WTC11 (cell line): ENCODE data around the gene PITPNC1. TPM values are rescaled to one million over a fixed set of nuclear protein-coding genes. Genes with fewer than 3 reads are reported as not detected.

Experiments used
- ATAC-seq: fragments of 200-7000 bp; cut with Tn5 transposase; 2 replicates; pipeline ENCODE4 v1.10.0; 2021; ENCODE audit warnings: mild to moderate bottlenecking, moderate library complexity
- CTCF ChIA-PET: fragments of 300-600 bp; sonication (Branson Sonifier 250); formaldehyde crosslinking; loops from one replicate; lab custom pipeline; 2021; ENCODE audit warnings: antibody characterized with exemption; lab: Charles Lee
- POLR2A ChIA-PET: fragments of 350-600 bp; sonication (Branson Sonifier 250); formaldehyde crosslinking; loops from one replicate; lab custom pipeline; 2021; ENCODE audit warnings: antibody characterized with exemption; lab: Charles Lee
- DNase-seq: peaks from one replicate; pipeline ENCODE4 v3.0.0; 2021; ENCODE audit warnings: low spot score
- H3K27ac Mint-ChIP-seq: 2 replicates; pipeline ENCODE4 v1.8.0; 2021; ENCODE audit warnings: mixed read lengths
- H3K27me3 Mint-ChIP-seq: 2 replicates; pipeline ENCODE4 v1.8.0; 2021; ENCODE audit warnings: low read depth, mild to moderate bottlenecking, moderate library complexity, mixed read lengths
- H3K36me3 Mint-ChIP-seq: 2 replicates; pipeline ENCODE4 v1.8.0; 2021; ENCODE audit warnings: mixed read lengths
- H3K4me1 Mint-ChIP-seq: 2 replicates; pipeline ENCODE4 v1.8.0; 2022; ENCODE audit warnings: mixed read lengths
- H3K4me3 Mint-ChIP-seq: 2 replicates; pipeline ENCODE4 v1.8.0; 2021; ENCODE audit warnings: mild to moderate bottlenecking, moderate library complexity, mixed read lengths
- H3K9me3 Mint-ChIP-seq: 2 replicates; pipeline ENCODE4 v1.8.0; 2021; ENCODE audit warnings: mixed read lengths
- ELF4 ChIP-seq: sonication (generic); formaldehyde crosslinking; IDR thresholded peaks from 2 replicates; pipeline ENCODE4 v1.8.1; 2022; ENCODE audit warnings: low read depth, mild to moderate bottlenecking, moderate library complexity, missing genetic modification reagents
- ETV6 ChIP-seq: sonication (generic); formaldehyde crosslinking; IDR thresholded peaks from 2 replicates; pipeline ENCODE4 v1.8.1; 2022; ENCODE audit warnings: mild to moderate bottlenecking, missing genetic modification reagents
- FOXJ3 ChIP-seq: sonication (generic); formaldehyde crosslinking; IDR thresholded peaks from 2 replicates; pipeline ENCODE4 v1.9.0; 2021; ENCODE audit warnings: missing genetic modification reagents, mild to moderate bottlenecking, borderline replicate concordance
- FOXK1 ChIP-seq: sonication (generic); formaldehyde crosslinking; IDR thresholded peaks from 2 replicates; pipeline ENCODE4 v1.8.0; 2022; ENCODE audit warnings: mild to moderate bottlenecking, moderate library complexity, missing genetic modification reagents
- GRHL2 ChIP-seq: fragments of 250-450 bp; sonication (Bioruptor Pico); IDR thresholded peaks from 2 replicates; pipeline ENCODE4 v1.8.0; 2022; ENCODE audit warnings: mild to moderate bottlenecking, moderate library complexity; ENCODE audit not compliant: insufficient replicate concordance, severe bottlenecking
- JUN ChIP-seq: sonication (generic); formaldehyde crosslinking; IDR thresholded peaks from 2 replicates; pipeline ENCODE4 v1.8.0; 2023; ENCODE audit warnings: mild to moderate bottlenecking, missing genetic modification reagents
- KAT7 ChIP-seq: sonication (generic); formaldehyde crosslinking; IDR thresholded peaks from 2 replicates; pipeline ENCODE4 v1.8.1; 2023; ENCODE audit warnings: missing genetic modification reagents, mild to moderate bottlenecking, borderline replicate concordance
- MXD4 ChIP-seq: fragments of 250-450 bp; sonication (Bioruptor Pico); IDR thresholded peaks from 2 replicates; pipeline ENCODE4 v1.8.0; 2021; ENCODE audit warnings: mild to moderate bottlenecking, moderate library complexity, borderline replicate concordance
- NFATC4 ChIP-seq: fragments of 250-450 bp; sonication (Bioruptor Pico); IDR thresholded peaks from 2 replicates; pipeline ENCODE4 v1.9.0; 2021; ENCODE audit warnings: mild to moderate bottlenecking
- NR3C1 ChIP-seq: sonication (generic); formaldehyde crosslinking; conservative IDR thresholded peaks from 2 replicates; pipeline ENCODE4 v1.8.1; 2023; ENCODE audit warnings: low read depth, mild to moderate bottlenecking, missing genetic modification reagents
- ZNF138 ChIP-seq: sonication (generic); formaldehyde crosslinking; conservative IDR thresholded peaks from 2 replicates; pipeline ENCODE4 v1.8.1; 2022; ENCODE audit warnings: mild to moderate bottlenecking, moderate library complexity, missing genetic modification reagents
- ZNF423 ChIP-seq: fragments of 250-450 bp; sonication (Bioruptor Pico); IDR thresholded peaks from 2 replicates; pipeline ENCODE4 v2.1.2; 2022; ENCODE audit warnings: mild to moderate bottlenecking, moderate library complexity
- ZNF671 ChIP-seq: fragments of 250-450 bp; sonication (Bioruptor Pico); IDR thresholded peaks from 2 replicates; pipeline ENCODE4 v1.8.0; 2021; ENCODE audit warnings: mild to moderate bottlenecking
- total RNA-seq: library from RNA; stranded (reverse); gene quantifications from 3 replicates; pipeline ENCODE4 v1.2.3, GENCODE V29; 2021
- TF ChIP-seq, protein P1 (sequence below): fragments of 250-450 bp; sonication (Bioruptor Pico); conservative IDR thresholded peaks from 2 replicates; pipeline ENCODE4 v1.9.0; 2021; ENCODE audit warnings: mild to moderate bottlenecking
- TF ChIP-seq, protein P2 (sequence below): sonication (generic); formaldehyde crosslinking; IDR thresholded peaks from 2 replicates; pipeline ENCODE4 v1.8.1; 2023; ENCODE audit warnings: mild to moderate bottlenecking, missing genetic modification reagents, moderate library complexity
- TF ChIP-seq, protein P3 (sequence below): sonication (generic); formaldehyde crosslinking; IDR thresholded peaks from 2 replicates; pipeline ENCODE4 v1.8.1; 2022; ENCODE audit warnings: mild to moderate bottlenecking, moderate library complexity, missing genetic modification reagents
- TF ChIP-seq, protein P4 (sequence below): fragments of 250-450 bp; sonication (Bioruptor Pico); IDR thresholded peaks from 2 replicates; pipeline ENCODE4 v1.9.0; 2021; ENCODE audit warnings: moderate library complexity, mild to moderate bottlenecking, inconsistent platforms, borderline replicate concordance
- TF ChIP-seq, protein P5 (sequence below): sonication (generic); formaldehyde crosslinking; IDR thresholded peaks from 2 replicates; pipeline ENCODE4 v1.8.1; 2023; ENCODE audit warnings: mild to moderate bottlenecking, missing genetic modification reagents, borderline replicate concordance
- TF ChIP-seq, protein P6 (sequence below): sonication (generic); formaldehyde crosslinking; IDR thresholded peaks from 2 replicates; pipeline ENCODE4 v1.8.1; 2023; ENCODE audit warnings: mild to moderate bottlenecking, missing genetic modification reagents
- TF ChIP-seq, protein P7 (sequence below): sonication (generic); formaldehyde crosslinking; IDR thresholded peaks from 2 replicates; pipeline ENCODE4 v1.8.1; 2023; ENCODE audit warnings: mild to moderate bottlenecking, moderate library complexity, missing genetic modification reagents

Gene PITPNC1
- total RNA-seq, 1 experiment from 2014 or later, result 39.8 TPM

DNA sequence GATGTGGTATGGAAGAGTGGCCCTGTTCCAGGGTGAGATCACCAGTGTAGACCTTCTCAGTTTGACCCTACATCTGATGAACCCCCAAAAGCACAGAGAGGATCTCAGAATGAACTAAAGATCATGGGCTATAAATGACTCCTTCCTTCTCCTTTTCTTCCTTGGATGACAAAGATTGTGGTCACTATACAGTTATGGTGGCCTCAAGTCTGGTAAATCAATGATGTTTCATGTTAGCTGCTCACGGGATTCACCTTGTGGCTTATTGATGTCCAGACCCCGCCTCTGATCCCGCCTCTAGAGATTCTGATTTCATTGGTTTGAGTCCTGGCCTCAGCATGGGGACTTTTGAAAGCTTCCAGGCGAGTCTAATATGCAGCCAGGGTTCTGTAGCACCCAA, 112.2 kb downstream of the PITPNC1 start:
- Mint-ChIP-seq H3K27ac (no peak overlapping the region), H3K4me3 (no peak overlapping the region), H3K36me3 (peaks cover 7% of the 10 kb centered on the region; the same call in 1 of the 2 replicates), H3K27me3 (no peaks in the 10 kb centered on the region), H3K9me3 (peaks cover 8% of the 10 kb centered on the region)
- ChIA-PET CTCF (no interaction called here), POLR2A (no interaction called here)
- ATAC-seq (no peak), DNase-seq (no peak)
- TF ChIP-seq ELF4 (CRISPR knock-in tag), result no peak
- TF ChIP-seq, protein P1, sequence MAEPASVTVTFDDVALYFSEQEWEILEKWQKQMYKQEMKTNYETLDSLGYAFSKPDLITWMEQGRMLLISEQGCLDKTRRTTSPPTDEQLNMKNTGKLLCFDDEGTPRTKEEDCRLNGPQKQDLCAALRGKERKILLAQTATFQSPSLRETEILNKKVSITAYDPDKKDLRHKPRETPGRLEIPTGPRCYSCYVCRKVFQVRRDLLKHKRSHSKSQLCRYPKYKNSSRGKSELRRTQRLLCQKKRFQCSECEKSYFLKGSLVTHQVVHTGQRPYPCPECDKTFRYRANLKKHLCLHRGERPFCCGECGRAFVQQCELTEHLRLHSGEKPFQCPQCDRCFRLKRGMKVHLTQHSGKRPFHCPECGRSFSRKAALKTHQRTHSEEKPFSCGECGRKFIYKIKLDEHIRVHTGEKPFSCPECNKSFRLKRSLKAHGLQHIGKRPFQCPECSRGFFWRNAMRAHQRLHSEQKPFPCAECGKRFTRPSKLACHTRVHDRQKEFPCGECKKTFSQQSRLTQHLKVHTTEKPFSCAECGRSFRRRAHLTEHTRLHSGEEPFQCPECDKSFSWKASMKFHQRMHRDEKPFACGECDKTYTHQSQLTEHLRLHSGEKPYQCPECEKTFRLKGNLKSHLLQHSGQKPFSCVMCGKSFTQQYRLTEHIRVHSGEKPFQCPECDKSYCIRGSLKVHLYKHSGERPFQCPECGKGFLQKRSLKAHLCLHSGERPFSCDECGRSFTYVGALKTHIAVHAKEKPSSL (CRISPR knock-in tag), result no peak
- TF ChIP-seq, protein P2, sequence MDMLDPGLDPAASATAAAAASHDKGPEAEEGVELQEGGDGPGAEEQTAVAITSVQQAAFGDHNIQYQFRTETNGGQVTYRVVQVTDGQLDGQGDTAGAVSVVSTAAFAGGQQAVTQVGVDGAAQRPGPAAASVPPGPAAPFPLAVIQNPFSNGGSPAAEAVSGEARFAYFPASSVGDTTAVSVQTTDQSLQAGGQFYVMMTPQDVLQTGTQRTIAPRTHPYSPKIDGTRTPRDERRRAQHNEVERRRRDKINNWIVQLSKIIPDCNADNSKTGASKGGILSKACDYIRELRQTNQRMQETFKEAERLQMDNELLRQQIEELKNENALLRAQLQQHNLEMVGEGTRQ (CRISPR knock-in tag), result no peak
- TF ChIP-seq ZNF138 (CRISPR knock-in tag), result no peak
- no peak for TF ChIP-seq KAT7 (CRISPR knock-in tag)
- TF ChIP-seq ETV6 (CRISPR knock-in tag), result no peak
- TF ChIP-seq, protein P3, sequence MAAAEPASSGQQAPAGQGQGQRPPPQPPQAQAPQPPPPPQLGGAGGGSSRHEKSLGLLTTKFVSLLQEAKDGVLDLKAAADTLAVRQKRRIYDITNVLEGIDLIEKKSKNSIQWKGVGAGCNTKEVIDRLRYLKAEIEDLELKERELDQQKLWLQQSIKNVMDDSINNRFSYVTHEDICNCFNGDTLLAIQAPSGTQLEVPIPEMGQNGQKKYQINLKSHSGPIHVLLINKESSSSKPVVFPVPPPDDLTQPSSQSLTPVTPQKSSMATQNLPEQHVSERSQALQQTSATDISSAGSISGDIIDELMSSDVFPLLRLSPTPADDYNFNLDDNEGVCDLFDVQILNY (CRISPR knock-in tag), result no peak
- no peak for TF ChIP-seq FOXJ3 (CRISPR knock-in tag)
- TF ChIP-seq, protein P4, sequence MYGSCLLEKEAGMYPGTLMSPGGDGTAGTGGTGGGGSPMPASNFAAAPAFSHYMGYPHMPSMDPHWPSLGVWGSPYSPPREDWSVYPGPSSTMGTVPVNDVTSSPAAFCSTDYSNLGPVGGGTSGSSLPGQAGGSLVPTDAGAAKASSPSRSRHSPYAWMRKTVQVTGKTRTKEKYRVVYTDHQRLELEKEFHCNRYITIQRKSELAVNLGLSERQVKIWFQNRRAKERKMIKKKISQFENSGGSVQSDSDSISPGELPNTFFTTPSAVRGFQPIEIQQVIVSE (CRISPR knock-in tag), result no peak
- no peak for TF ChIP-seq NR3C1
- no peak for TF ChIP-seq ZNF671 (CRISPR knock-in tag)
- TF ChIP-seq GRHL2 (CRISPR knock-in tag), result no peak
- TF ChIP-seq, all 79 proteins: peak for 0
- H3K4me1 Mint-ChIP-seq, result peaks cover 60% of the 10 kb centered on the region

DNA sequence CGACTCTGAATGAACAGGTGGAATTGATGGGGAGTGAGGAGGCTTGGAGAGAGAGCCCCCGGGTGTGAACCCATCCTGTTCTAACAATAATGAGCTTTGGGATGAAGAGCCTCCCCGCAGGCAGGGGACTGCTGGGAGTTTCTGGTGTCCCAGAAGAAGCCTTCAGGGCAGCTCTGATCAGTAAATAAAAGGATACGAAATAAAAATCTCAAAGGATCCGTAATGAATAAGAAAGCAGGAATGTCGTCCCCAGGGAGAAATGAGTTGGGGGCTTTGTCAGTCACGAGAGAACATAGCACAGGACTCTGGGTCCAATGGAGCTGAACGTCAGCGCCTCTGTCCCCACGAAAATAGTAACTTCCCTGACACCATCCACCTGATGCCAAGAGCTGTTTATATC, 113.4 kb downstream of the PITPNC1 start:
- ChIA-PET POLR2A (interaction anchor here (1.0 kb wide), 1 partner anchor 9 kb away, joined by 4 read pairs; no protein-coding TSS in a partner anchor), CTCF (interaction anchor here (0.9 to 3.4 kb wide), 4 partner anchors 15 to 131 kb away, joined by 4 to 15 read pairs (median 10); no protein-coding TSS in a partner anchor)
- H3K9me3 Mint-ChIP-seq, result peaks cover 11% of the 10 kb centered on the region
- TF ChIP-seq, protein P5, sequence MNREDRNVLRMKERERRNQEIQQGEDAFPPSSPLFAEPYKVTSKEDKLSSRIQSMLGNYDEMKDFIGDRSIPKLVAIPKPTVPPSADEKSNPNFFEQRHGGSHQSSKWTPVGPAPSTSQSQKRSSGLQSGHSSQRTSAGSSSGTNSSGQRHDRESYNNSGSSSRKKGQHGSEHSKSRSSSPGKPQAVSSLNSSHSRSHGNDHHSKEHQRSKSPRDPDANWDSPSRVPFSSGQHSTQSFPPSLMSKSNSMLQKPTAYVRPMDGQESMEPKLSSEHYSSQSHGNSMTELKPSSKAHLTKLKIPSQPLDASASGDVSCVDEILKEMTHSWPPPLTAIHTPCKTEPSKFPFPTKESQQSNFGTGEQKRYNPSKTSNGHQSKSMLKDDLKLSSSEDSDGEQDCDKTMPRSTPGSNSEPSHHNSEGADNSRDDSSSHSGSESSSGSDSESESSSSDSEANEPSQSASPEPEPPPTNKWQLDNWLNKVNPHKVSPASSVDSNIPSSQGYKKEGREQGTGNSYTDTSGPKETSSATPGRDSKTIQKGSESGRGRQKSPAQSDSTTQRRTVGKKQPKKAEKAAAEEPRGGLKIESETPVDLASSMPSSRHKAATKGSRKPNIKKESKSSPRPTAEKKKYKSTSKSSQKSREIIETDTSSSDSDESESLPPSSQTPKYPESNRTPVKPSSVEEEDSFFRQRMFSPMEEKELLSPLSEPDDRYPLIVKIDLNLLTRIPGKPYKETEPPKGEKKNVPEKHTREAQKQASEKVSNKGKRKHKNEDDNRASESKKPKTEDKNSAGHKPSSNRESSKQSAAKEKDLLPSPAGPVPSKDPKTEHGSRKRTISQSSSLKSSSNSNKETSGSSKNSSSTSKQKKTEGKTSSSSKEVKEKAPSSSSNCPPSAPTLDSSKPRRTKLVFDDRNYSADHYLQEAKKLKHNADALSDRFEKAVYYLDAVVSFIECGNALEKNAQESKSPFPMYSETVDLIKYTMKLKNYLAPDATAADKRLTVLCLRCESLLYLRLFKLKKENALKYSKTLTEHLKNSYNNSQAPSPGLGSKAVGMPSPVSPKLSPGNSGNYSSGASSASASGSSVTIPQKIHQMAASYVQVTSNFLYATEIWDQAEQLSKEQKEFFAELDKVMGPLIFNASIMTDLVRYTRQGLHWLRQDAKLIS (CRISPR knock-in tag), result no peak
- TF ChIP-seq, protein P6, sequence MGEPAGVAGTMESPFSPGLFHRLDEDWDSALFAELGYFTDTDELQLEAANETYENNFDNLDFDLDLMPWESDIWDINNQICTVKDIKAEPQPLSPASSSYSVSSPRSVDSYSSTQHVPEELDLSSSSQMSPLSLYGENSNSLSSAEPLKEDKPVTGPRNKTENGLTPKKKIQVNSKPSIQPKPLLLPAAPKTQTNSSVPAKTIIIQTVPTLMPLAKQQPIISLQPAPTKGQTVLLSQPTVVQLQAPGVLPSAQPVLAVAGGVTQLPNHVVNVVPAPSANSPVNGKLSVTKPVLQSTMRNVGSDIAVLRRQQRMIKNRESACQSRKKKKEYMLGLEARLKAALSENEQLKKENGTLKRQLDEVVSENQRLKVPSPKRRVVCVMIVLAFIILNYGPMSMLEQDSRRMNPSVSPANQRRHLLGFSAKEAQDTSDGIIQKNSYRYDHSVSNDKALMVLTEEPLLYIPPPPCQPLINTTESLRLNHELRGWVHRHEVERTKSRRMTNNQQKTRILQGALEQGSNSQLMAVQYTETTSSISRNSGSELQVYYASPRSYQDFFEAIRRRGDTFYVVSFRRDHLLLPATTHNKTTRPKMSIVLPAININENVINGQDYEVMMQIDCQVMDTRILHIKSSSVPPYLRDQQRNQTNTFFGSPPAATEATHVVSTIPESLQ (CRISPR knock-in tag), result no peak
- no peak for TF ChIP-seq ZNF671 (CRISPR knock-in tag)
- TF ChIP-seq NFATC4 (CRISPR knock-in tag), result no peak
- no peak for TF ChIP-seq MXD4 (CRISPR knock-in tag)
- no peak for TF ChIP-seq ZNF423 (CRISPR knock-in tag)
- TF ChIP-seq FOXK1 (CRISPR knock-in tag), result no peak
- TF ChIP-seq JUN (CRISPR knock-in tag), result no peak
- TF ChIP-seq, protein P7, sequence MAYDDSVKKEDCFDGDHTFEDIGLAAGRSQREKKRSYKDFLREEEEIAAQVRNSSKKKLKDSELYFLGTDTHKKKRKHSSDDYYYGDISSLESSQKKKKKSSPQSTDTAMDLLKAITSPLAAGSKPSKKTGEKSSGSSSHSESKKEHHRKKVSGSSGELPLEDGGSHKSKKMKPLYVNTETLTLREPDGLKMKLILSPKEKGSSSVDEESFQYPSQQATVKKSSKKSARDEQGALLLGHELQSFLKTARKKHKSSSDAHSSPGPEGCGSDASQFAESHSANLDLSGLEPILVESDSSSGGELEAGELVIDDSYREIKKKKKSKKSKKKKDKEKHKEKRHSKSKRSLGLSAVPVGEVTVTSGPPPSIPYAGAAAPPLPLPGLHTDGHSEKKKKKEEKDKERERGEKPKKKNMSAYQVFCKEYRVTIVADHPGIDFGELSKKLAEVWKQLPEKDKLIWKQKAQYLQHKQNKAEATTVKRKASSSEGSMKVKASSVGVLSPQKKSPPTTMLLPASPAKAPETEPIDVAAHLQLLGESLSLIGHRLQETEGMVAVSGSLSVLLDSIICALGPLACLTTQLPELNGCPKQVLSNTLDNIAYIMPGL (CRISPR knock-in tag), result no peak
- peaks cover 9% of the 10 kb centered on the region; the same call in 1 of the 2 replicates for H3K36me3 Mint-ChIP-seq
- H3K27me3 Mint-ChIP-seq, result no peaks in the 10 kb centered on the region
- peak; percentile 70 for ATAC-seq
- H3K4me3 Mint-ChIP-seq, result peak overlapping the region; percentile 14; the same call in 1 of the 2 replicates
- DNase-seq, result no peak
- peak overlapping the region; percentile 86 for H3K27ac Mint-ChIP-seq
- H3K4me1 Mint-ChIP-seq, result peaks cover 56% of the 10 kb centered on the region
